Cardiac septum (tissue), 1 donor: Measurements from ENCODE around the gene PLEKHA5. TPM values are rescaled to one million over a fixed set of nuclear protein-coding genes. Genes with fewer than 3 reads are reported as not detected.

Experiments used
- DNase-seq: peaks from one replicate; pipeline ENCODE4 v3.0.0-alpha.2; 2020; ENCODE audit warnings: low spot score
- intact Hi-C: fragments of 100-400 bp; cut with DNase I; formaldehyde crosslinking; loops from one replicate; pipeline ENCODE4 v1.14.0; 2022
- total RNA-seq: library from RNA; stranded (reverse); fragmentation: NEBNext Ultra II Directional; extraction: Animal tissue kit (Norgen Biotek cat#: 25700); gene quantifications from one replicate; pipeline ENCODE4 v1.2.1, GENCODE V29; 2021
- donor health status: DM: no; HTN: no; CAD: no.

Gene PLEKHA5
- total RNA-seq, 1 donor from 2014 or later, result 65.4 TPM

- intact Hi-C loops, result no loop called here
Measured at GRCh38 chr12:19121449-19122018, 8.0 kb upstream of the PLEKHA5 start.

GRCh38 chr12:19125325-19125724, 4.2 kb upstream of the PLEKHA5 start:
- intact Hi-C loops, result no loop called here
- no peak for DNase-seq

More at GRCh38 chr12:19121449-19122018, 8.0 kb upstream of the PLEKHA5 start:
- DNase-seq, result no peak

DNA sequence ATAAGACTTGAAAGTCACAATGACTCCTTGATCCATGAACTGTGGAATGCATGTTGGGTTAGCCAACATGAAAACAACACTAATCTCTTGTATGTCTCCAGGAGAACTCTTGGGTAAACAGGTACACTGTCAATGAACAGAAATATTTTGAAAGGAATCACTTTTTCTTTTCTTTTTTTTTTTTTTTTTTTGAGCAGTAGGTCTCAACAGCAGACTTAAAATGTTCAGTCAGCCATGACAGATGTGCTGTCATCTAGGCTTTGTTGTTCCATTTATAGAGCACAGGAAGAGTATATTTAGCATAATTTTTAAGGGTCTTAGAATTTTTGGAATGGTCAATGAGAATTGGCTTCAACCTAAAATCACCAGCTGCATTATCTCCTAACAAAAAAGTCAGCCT, 2.3 kb upstream of the PLEKHA5 start:
- no peak for DNase-seq
- intact Hi-C loops, result no loop called here

GRCh38 chr12:19128485-19128884, 1.0 kb upstream of the PLEKHA5 start:
- no peak for DNase-seq
- intact Hi-C loops, result no loop called here

- no peak for DNase-seq
- intact Hi-C loops, result no loop called here
Measured at GRCh38 chr12:19129122-19129485, 429 bp upstream of the PLEKHA5 start.

GRCh38 chr12:19130224-19131024, 891 bp downstream of the PLEKHA5 start:
- DNase-seq, result no peak

DNA sequence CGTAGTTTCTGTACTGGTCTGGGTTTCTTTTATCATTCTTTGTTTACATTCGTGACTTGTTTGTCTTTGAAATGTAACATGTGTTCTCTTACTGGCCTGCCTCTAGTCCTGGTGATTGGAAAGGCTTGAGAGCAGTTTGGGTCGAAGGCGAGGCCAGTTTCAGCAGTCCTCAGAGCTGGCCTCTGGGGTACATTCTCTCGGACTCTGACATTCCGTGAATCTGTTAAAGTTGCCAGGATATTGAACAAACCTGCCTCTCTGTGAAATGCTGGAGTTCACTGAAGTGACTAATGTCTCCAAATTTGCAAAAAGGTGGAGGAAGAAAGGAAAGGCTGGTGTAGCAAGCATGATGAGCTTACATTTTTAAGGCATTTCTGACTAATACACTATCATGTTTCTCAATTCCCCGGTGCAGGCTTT, 1.5 kb downstream of the PLEKHA5 start:
- intact Hi-C loops, result loop anchor here (2.0 kb wide), 2 partner anchors 46 to 54 kb away; no protein-coding TSS in a partner anchor
- DNase-seq, result no peak

More at GRCh38 chr12:19130224-19131024, 891 bp downstream of the PLEKHA5 start:
- intact Hi-C loops, result loop anchor here (2.0 kb wide), 2 partner anchors 46 to 54 kb away; no protein-coding TSS in a partner anchor

- no peak for DNase-seq
- intact Hi-C loops, result loop anchor here (5.0 kb wide), 1 partner anchor 386 kb away; no protein-coding TSS in a partner anchor
Measured at GRCh38 chr12:19138551-19138950, 9.0 kb downstream of the PLEKHA5 start.

GRCh38 chr12:19138956-19139355, 9.4 kb downstream of the PLEKHA5 start:
- intact Hi-C loops, result loop anchor here (5.0 kb wide), 1 partner anchor 387 kb away; no protein-coding TSS in a partner anchor
- no peak for DNase-seq

DNA sequence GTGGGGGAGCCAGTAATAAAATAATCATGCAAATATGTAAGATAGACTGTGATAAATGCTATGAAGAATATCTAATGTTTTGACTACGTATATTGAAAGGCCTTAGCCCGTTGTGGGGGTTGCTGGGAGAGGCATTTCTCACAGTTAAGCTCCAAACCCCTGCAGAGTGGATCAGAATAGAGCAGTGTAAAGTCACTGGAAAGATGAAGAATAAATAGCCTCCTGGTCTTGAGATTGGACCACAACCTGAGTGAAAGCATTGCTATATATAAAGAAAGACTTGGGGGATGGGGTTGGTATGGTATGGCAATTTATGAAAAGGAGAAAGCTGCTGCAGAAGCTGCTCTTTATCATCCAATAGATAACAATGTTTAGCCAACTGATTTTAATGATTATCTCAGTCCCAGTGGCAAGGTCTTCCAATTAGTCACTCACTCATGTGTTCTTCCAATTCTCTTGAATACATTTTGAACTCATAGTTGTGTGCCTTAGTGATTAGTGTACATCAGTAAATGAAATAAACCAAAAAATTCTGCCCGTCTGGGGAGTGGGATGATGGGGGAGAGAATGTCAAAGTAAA, 10.2 kb downstream of the PLEKHA5 start:
- intact Hi-C loops, result loop anchor here (5.0 kb wide), 1 partner anchor 387 kb away; no protein-coding TSS in a partner anchor
- DNase-seq, result no peak

GRCh38 chr12:19140381-19141236, 11.1 kb downstream of the PLEKHA5 start:
- intact Hi-C loops, result no loop called here
- no peak for DNase-seq

DNA sequence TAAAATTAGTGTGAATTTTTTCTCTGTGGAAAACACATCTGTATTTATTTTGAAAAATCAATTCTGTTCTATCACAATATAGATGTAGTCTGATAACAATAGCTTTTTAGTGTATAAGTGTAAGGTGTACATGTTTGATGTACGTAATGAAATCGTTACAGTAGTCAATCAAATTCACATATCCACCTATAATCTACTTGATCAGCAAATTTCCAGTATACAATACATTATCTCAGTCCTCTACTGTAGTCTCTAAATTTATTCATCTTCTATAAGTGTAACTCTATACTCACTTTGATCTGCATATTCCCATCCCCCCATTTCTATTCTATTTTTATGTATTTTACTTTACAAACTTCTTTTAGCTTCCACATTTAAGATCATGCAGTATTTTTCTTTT, 13.0 kb downstream of the PLEKHA5 start:
- intact Hi-C loops, result no loop called here

DNA sequence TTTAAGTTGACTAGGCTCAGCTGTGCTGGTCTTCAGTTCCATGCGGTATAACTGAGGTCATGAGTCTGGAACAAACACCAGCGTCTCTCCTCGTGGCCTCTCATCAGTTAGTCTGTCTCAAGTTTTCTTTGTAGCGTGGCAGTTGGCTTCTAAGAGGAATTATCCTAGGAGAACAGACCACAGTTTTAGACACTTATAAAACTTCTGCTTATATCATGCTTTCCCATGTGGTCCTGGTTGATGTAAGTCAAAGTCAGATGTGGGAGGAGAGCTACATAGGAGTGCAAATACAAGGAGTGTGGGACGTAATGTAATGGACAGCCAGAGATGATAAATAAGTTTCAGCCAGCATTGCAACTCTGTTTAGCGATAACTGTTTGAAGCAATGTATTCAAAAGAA, 14.8 kb downstream of the PLEKHA5 start:
- intact Hi-C loops, result no loop called here
- no peak for DNase-seq

More for the DNA sequence above, 13.0 kb downstream of the PLEKHA5 start:
- no peak for DNase-seq

- DNase-seq, result no peak
- intact Hi-C loops, result no loop called here
Measured at GRCh38 chr12:19144985-19145384, 15.5 kb downstream of the PLEKHA5 start.

- no peak for DNase-seq
- intact Hi-C loops, result no loop called here
Measured at GRCh38 chr12:19148860-19149259, 19.3 kb downstream of the PLEKHA5 start.

GRCh38 chr12:19150273-19150900, 20.9 kb downstream of the PLEKHA5 start:
- intact Hi-C loops, result no loop called here
- DNase-seq, result no peak

- DNase-seq, result no peak
- intact Hi-C loops, result no loop called here
Measured at GRCh38 chr12:19151298-19151697, 21.8 kb downstream of the PLEKHA5 start.

DNA sequence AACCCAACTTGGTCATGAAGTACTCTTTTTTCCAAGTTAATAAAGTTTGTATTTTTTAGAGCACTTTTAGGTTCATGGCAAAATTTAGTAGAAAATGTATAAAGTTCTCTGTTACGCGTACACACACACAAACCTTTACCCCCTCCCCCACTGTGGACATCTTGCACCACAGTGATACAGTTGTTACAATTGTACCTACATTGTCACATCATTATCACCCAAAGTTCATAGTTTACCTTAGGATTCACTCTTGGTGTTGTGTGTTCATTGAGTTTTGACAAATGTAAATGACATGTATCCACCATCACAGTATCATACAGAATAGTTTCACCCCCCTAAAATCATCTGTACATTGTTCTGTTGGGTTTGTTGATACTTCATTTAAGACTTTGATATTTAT, 23.9 kb downstream of the PLEKHA5 start:
- intact Hi-C loops, result no loop called here
- DNase-seq, result no peak

DNA sequence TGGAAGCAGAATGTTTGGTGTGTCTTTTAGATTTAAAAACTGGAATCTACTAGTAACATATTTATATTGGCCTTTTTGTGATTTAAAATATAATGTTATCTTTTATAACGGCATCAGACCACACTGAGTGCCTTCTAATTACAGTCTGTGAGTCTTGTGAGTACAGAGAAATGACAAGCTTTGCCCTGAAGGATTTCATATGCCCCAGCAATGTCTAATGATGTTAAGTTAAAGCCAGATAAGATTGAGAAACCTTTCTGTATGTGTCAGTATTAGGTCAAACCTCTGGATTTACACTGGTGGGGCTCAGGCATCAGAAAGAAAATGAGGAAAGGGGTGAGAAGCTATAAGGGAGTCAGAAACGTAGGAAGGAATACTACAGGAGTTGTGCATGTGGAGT, 25.2 kb downstream of the PLEKHA5 start:
- intact Hi-C loops, result no loop called here
- no peak for DNase-seq
